Suprapubic skin (tissue), 4 donors: ENCODE data around the gene GNPTAB. TPM values are rescaled to one million over a fixed set of nuclear protein-coding genes. Genes with fewer than 3 reads are reported as not detected.

ENCODE experiments used
- DNase-seq, 2 donors: peaks; one replicate each; pipeline ENCODE4 v3.0.0-alpha.2; 2019; ENCODE audit warnings: low spot score in 2 of 2
- H3K27ac ChIP-seq: fragments of 200-600 bp; sonication (generic); one replicate; pipeline ENCODE4 v1.5.1; 2019
- H3K27me3 ChIP-seq: fragments of 200-600 bp; sonication (generic); one replicate; pipeline ENCODE4 v1.5.1; 2019
- H3K36me3 ChIP-seq: fragments of 200-600 bp; sonication (generic); one replicate; pipeline ENCODE4 v1.5.1; 2019
- H3K4me1 ChIP-seq: fragments of 200-600 bp; sonication (generic); one replicate; pipeline ENCODE4 v1.5.1; 2019
- H3K4me3 ChIP-seq: fragments of 200-600 bp; sonication (generic); one replicate; pipeline ENCODE4 v1.5.1; 2019; ENCODE audit warnings: mild to moderate bottlenecking
- H3K9me3 ChIP-seq: fragments of 200-600 bp; sonication (generic); one replicate; pipeline ENCODE4 v1.5.1; 2019
- EP300 ChIP-seq: sonication (generic); formaldehyde crosslinking; IDR thresholded peaks from one replicate; pipeline ENCODE4 v1.6.1; 2017; ENCODE audit warnings: antibody characterized with exemption
- POLR2A ChIP-seq, 2 donors: fragments of 450-650 bp; IDR thresholded peaks; one replicate each; pipeline ENCODE4 v1.6.1; 2017; ENCODE audit warnings: antibody characterized with exemption in 2 of 2, mild to moderate bottlenecking in 2 of 2, moderate library complexity in 2 of 2
- POLR2AphosphoS5 ChIP-seq, 3 donors: sonication (generic); formaldehyde crosslinking; IDR thresholded peaks; one replicate each; pipeline ENCODE4 v1.6.1; 2017; ENCODE audit warnings: antibody characterized with exemption in 3 of 3
- WGBS: methylation state at CpG from one replicate; pipeline ENCODE4 v1.1.5; 2018; 5-methylcytosine and 5-hydroxymethylcytosine counted together
- total RNA-seq, 4 donors: library from RNA; depleted of rRNA; stranded (reverse); fragments of >200 nt; gene quantifications; one replicate each; pipeline ENCODE4 v1.1.0, GENCODE V29; 2016
- TF ChIP-seq, protein P1 (sequence below), 2 donors: fragments of 200-600 bp in 1 of 2; fragments of 450-650 bp in 1 of 2; sonication (generic) in 1 of 2; IDR thresholded peaks; one replicate each; pipeline ENCODE4 v1.5.1; 2016 to 2019; ENCODE audit warnings: antibody characterized with exemption in 2 of 2, mild to moderate bottlenecking in 1 of 2, moderate library complexity in 1 of 2

The GNPTAB gene
- total RNA-seq, 4 donors from 2014 or later, result 25.0 to 68.2 (median 45.8) TPM

DNA sequence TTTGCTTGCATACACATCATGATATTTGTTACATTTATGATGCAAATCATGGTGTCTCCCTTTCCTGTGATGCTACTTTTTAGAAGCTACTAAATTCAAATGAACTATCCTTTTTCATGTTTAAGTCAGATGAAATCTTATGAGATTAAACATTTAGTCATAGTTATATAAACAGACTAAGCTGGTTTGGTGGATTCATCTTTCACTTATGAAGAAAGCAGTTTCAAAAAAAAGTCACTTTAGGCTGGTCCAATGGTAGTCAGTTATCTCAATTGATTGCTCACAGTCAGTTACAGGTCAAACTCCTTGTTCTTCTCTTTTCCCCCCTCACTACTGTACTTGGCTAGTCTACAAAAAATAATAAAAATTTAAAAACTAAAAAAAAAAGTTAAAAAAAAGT, 111.2 kb downstream of the GNPTAB start:
- no peak for DNase-seq
- H3K27me3 ChIP-seq, result no peaks in the 10 kb centered on the region
- peaks cover 5% of the 10 kb centered on the region for H3K4me1 ChIP-seq
- H3K4me3 ChIP-seq, result no peak overlapping the region
- TF ChIP-seq POLR2AphosphoS5 (IDR thresholded peaks at IDR 0.05) (no peak), EP300 (no peak), POLR2A (IDR thresholded peaks at IDR 0.05) (no peak)
- TF ChIP-seq, protein P1, sequence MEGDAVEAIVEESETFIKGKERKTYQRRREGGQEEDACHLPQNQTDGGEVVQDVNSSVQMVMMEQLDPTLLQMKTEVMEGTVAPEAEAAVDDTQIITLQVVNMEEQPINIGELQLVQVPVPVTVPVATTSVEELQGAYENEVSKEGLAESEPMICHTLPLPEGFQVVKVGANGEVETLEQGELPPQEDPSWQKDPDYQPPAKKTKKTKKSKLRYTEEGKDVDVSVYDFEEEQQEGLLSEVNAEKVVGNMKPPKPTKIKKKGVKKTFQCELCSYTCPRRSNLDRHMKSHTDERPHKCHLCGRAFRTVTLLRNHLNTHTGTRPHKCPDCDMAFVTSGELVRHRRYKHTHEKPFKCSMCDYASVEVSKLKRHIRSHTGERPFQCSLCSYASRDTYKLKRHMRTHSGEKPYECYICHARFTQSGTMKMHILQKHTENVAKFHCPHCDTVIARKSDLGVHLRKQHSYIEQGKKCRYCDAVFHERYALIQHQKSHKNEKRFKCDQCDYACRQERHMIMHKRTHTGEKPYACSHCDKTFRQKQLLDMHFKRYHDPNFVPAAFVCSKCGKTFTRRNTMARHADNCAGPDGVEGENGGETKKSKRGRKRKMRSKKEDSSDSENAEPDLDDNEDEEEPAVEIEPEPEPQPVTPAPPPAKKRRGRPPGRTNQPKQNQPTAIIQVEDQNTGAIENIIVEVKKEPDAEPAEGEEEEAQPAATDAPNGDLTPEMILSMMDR (IDR thresholded peaks at IDR 0.05), result no peak
- no peaks in the 10 kb centered on the region for H3K9me3 ChIP-seq
- H3K27ac ChIP-seq, result no peak overlapping the region
- peaks cover 13% of the 10 kb centered on the region for H3K36me3 ChIP-seq

DNA sequence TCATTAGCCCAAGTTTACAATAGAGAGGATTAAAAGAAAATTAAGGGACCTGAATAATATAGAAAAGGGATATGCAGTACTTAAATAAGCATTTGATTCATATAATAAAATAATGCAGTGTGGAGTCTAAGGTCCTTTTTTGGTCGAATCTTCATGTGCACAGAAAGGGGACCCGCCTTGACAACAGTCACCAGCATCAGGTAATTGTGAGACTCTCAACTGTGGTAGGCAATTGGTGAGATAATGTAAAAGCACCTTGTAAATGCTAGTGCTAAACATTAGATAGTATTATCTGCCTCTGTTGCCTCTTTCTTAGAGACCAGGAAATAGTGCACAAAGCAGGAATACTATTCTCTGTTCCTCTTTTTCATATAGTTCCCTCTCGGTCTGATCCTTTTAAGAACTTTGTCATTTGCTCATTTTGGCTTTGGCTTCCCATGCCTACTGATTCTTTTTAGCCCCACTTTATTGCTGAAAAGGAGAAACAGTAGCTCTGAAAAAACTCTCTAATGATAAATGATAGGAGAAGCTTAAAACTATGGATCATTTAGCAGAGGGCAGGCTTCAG, 115.8 kb downstream of the GNPTAB start:
- TF ChIP-seq, protein P1 (IDR thresholded peaks at IDR 0.05), result no peak
- TF ChIP-seq EP300 (no peak), POLR2AphosphoS5 (IDR thresholded peaks at IDR 0.05) (no peak), POLR2A (IDR thresholded peaks at IDR 0.05) (no peak)
- no peak overlapping the region for H3K27ac ChIP-seq
- 84% methylated on average over 3 of the region's 3 CpGs for WGBS
- no peaks in the 10 kb centered on the region for H3K9me3 ChIP-seq
- H3K4me1 ChIP-seq, result peaks cover 18% of the 10 kb centered on the region
- H3K27me3 ChIP-seq, result no peaks in the 10 kb centered on the region
- H3K36me3 ChIP-seq, result no peaks in the 10 kb centered on the region
- DNase-seq, result no peak
- H3K4me3 ChIP-seq, result no peak overlapping the region

- TF ChIP-seq, protein P1 (IDR thresholded peaks at IDR 0.05), result no peak
- TF ChIP-seq POLR2A (IDR thresholded peaks at IDR 0.05), result no peak
- TF ChIP-seq POLR2AphosphoS5 (IDR thresholded peaks at IDR 0.05), result no peak
- no peak for TF ChIP-seq EP300
- Histone ChIP-seq H3K4me1 (peaks cover 18% of the 10 kb centered on the region), H3K27ac (no peak overlapping the region), H3K4me3 (no peak overlapping the region), H3K9me3 (no peaks in the 10 kb centered on the region), H3K36me3 (no peaks in the 10 kb centered on the region), H3K27me3 (no peaks in the 10 kb centered on the region)
- no peak for DNase-seq
- 76% methylated on average over 2 of the region's 2 CpGs for WGBS
Observed at GRCh38 chr12:101713930-101714329, 116.8 kb downstream of the GNPTAB start.

DNA sequence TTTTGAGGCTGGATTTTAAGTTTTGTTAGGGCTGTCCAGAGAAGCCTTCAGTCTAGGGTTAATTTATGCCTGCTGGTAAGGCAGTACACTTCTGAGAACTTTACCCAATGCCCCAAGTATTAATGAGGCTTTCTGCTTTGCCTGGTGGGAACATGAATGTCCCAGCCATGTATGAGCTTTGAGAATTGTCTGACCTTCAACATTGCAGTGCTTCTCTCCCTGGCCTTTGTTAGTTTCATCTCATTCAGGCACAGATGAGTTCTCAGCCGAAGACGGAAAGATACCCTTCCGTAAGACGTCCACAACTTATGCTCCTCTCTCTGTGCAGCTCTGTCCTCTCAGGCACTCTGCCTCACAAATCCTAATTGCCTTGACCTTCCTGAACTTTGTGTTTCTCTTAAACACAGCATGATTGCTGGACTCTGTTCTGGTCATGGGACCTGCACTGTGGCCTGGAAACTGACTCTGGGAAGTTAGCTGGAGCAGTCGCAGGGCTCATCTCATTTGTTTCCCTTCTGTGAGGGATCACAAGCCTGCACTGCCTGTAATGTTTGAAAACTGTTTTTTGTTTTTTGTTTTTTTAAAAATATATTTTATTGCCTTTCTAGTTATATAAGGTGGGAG, 117.6 kb downstream of the GNPTAB start:
- DNase-seq, result no peak
- no peaks in the 10 kb centered on the region for H3K9me3 ChIP-seq
- no peak for TF ChIP-seq EP300
- no peak for TF ChIP-seq POLR2A (IDR thresholded peaks at IDR 0.05)
- TF ChIP-seq, protein P1 (IDR thresholded peaks at IDR 0.05), result no peak
- no peak for TF ChIP-seq POLR2AphosphoS5 (IDR thresholded peaks at IDR 0.05)
- no peak overlapping the region for H3K4me3 ChIP-seq
- H3K27me3 ChIP-seq, result no peaks in the 10 kb centered on the region
- peaks cover 18% of the 10 kb centered on the region for H3K4me1 ChIP-seq
- H3K36me3 ChIP-seq, result no peaks in the 10 kb centered on the region
- WGBS, result 58% methylated on average over 5 of the region's 5 CpGs
- peak overlapping the region; percentile 20 for H3K27ac ChIP-seq

GRCh38 chr12:101710288-101710687, 120.5 kb downstream of the GNPTAB start:
- Histone ChIP-seq H3K9me3 (no peaks in the 10 kb centered on the region), H3K27ac (no peak overlapping the region), H3K4me1 (peaks cover 16% of the 10 kb centered on the region), H3K4me3 (no peak overlapping the region), H3K36me3 (no peaks in the 10 kb centered on the region), H3K27me3 (no peaks in the 10 kb centered on the region)
- TF ChIP-seq POLR2A (IDR thresholded peaks at IDR 0.05), result no peak
- TF ChIP-seq, protein P1 (IDR thresholded peaks at IDR 0.05), result no peak
- no peak for TF ChIP-seq POLR2AphosphoS5 (IDR thresholded peaks at IDR 0.05)
- no peak for TF ChIP-seq EP300
- WGBS, result 90% methylated on average over 4 of the region's 4 CpGs
- DNase-seq, result no peak
